Cardiac muscle cell (in vitro differentiated cells and primary cell): ENCODE measurements around the gene CHCHD2. TPM values are rescaled to one million over a fixed set of nuclear protein-coding genes. Genes with fewer than 3 reads are reported as not detected.
"Not testable (repeated sequence)": the region's sequence is repeated elsewhere in the genome, so short reads cannot be mapped to it uniquely, and the experiment has no call there.

Experiments
- DNase-seq, 2 donors: peaks; one replicate each; pipeline versions ENCODE4 v3.0.0 to v3.0.0-alpha.2; 2010 to 2017; ENCODE audit warnings: low read depth in 1 of 2, low spot score in 1 of 2
- H3K27ac ChIP-seq: fragments of 200-600 bp; sonication (generic); 2 replicates; pipeline ENCODE4 v1.5.1; 2016
- H3K27me3 ChIP-seq: fragments of 200-600 bp; sonication (generic); 2 replicates; pipeline ENCODE4 v1.6.0; 2016; ENCODE audit warnings: control low read depth
- H3K36me3 ChIP-seq: fragments of 200-600 bp; sonication (generic); 2 replicates; pipeline ENCODE4 v1.5.1; 2016; ENCODE audit warnings: control low read depth
- H3K4me1 ChIP-seq: fragments of 200-600 bp; sonication (generic); 2 replicates; pipeline ENCODE4 v1.8.1; 2017; ENCODE audit warnings: low read depth, mild to moderate bottlenecking, mixed run types
- H3K4me3 ChIP-seq: fragments of 200-600 bp; sonication (generic); 2 replicates; pipeline ENCODE4 v1.5.1; 2016; ENCODE audit warnings: mild to moderate bottlenecking
- H3K9me3 ChIP-seq: fragments of 200-600 bp; sonication (generic); 2 replicates; pipeline ENCODE4 v1.5.1; 2017; ENCODE audit warnings: low read depth, mild to moderate bottlenecking, control low read depth
- polyA plus RNA-seq: library from polyadenylated mRNA; unstranded; fragments of >200 nt; fragmentation: Nextera tagmentation; extraction: Ambion mirVana; gene quantifications from 2 replicates; pipeline ENCODE4 v1.2.1, GENCODE V29; 2016
- total RNA-seq: library from RNA; depleted of rRNA; stranded (reverse); fragments of >200 nt; gene quantifications from 2 replicates; pipeline ENCODE4 v1.2.3, GENCODE V29; 2016
- TF ChIP-seq, protein P1 (sequence below): IDR thresholded peaks from 2 replicates; pipeline ENCODE4 v1.5.1; 2012; ENCODE audit warnings: low read depth, mild to moderate bottlenecking, low read length

The CHCHD2 gene
- total and polyA plus RNA-seq, 2 experiments from 2014 or later, result 393 to 556 TPM

DNA sequence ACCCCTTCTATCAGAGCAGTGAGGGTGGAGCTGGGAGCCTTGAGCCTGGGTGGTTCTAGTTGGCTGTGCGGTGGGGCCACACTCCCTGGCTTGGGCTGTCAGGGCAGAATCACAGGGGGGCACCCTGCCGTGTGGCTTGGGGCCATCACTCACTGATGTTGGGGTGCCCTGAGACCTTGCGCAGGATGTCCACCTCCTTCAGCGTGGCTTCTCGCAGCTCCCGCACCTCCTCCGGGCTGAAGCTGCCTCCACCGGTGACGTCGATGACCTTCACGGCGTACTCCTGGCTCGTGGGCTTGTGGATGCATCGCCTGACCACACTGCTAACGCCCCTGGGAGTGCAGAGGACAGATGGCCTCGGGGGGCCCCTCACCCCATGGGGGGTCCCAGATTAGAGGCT is 18.8 kb downstream of the CHCHD2 start:
- H3K9me3 ChIP-seq, result no peaks in the 10 kb centered on the region
- no peaks in the 10 kb centered on the region for H3K4me1 ChIP-seq
- no peak for DNase-seq
- H3K36me3 ChIP-seq, result no peaks in the 10 kb centered on the region
- no peak overlapping the region for H3K4me3 ChIP-seq
- no peaks in the 10 kb centered on the region for H3K27me3 ChIP-seq
- TF ChIP-seq, protein P1, sequence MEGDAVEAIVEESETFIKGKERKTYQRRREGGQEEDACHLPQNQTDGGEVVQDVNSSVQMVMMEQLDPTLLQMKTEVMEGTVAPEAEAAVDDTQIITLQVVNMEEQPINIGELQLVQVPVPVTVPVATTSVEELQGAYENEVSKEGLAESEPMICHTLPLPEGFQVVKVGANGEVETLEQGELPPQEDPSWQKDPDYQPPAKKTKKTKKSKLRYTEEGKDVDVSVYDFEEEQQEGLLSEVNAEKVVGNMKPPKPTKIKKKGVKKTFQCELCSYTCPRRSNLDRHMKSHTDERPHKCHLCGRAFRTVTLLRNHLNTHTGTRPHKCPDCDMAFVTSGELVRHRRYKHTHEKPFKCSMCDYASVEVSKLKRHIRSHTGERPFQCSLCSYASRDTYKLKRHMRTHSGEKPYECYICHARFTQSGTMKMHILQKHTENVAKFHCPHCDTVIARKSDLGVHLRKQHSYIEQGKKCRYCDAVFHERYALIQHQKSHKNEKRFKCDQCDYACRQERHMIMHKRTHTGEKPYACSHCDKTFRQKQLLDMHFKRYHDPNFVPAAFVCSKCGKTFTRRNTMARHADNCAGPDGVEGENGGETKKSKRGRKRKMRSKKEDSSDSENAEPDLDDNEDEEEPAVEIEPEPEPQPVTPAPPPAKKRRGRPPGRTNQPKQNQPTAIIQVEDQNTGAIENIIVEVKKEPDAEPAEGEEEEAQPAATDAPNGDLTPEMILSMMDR, result no peak
- H3K27ac ChIP-seq, result no peak overlapping the region

DNA sequence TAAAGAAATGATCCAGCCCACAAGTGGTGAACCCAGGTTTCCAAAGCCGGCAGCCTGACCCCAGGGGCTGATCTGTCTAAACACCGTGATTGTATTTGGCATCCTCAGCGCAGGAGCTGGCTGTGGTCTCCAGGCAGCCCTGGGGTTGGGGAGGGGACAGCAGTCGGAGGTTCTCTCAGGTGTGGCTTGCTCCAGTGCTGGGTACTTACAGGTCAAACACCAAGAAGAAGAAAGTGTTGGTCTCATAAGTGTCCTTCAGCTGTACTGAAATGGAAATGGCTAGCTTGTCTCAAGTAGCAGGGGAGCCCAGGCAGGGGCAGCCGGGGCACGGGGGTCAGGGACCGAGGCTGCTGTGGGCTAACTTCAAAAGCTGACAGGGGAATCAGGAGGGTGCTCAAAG is 19.5 kb downstream of the CHCHD2 start:
- TF ChIP-seq, protein P1, result no peak
- DNase-seq, result no peak
- Histone ChIP-seq H3K4me1 (no peaks in the 10 kb centered on the region), H3K36me3 (no peaks in the 10 kb centered on the region), H3K4me3 (no peak overlapping the region), H3K27ac (no peak overlapping the region), H3K27me3 (no peaks in the 10 kb centered on the region), H3K9me3 (no peaks in the 10 kb centered on the region)

DNA sequence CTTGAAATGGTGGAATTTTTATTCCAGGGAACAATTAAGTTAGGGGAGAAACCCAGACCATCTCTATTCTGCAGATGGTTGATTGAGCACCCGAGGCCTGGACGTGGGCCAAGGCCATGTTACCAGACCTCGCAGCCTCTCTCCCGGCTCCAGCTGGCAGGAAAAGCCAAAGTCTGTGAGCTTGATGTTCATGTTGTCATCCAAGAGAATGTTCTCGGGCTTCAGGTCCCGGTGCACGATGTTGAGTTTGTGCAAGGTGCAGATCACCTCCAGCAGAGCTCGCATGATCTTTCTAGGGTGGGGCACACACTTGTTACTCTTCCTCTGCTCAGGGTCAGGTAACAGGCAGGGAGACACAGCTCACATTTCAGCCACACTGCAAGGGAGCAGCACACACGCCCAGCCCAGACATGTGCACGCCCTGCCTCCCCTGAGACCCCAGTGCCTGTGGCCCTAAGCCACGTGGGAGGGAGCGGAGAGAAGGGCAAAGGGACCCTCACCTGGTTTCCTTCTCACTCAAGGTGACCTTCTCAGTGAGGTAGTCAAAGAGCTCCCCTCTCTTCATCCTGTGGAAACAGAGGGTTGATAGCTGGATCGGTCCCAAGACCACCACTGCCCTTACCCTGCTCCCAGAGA is 23.0 kb downstream of the CHCHD2 start:
- H3K4me3 ChIP-seq, result no peak overlapping the region
- H3K27me3 ChIP-seq, result no peaks in the 10 kb centered on the region
- no peaks in the 10 kb centered on the region for H3K9me3 ChIP-seq
- TF ChIP-seq, protein P1, result no peak
- H3K27ac ChIP-seq, result no peak overlapping the region
- no peak for DNase-seq
- H3K36me3 ChIP-seq, result no peaks in the 10 kb centered on the region
- H3K4me1 ChIP-seq, result no peaks in the 10 kb centered on the region

DNA sequence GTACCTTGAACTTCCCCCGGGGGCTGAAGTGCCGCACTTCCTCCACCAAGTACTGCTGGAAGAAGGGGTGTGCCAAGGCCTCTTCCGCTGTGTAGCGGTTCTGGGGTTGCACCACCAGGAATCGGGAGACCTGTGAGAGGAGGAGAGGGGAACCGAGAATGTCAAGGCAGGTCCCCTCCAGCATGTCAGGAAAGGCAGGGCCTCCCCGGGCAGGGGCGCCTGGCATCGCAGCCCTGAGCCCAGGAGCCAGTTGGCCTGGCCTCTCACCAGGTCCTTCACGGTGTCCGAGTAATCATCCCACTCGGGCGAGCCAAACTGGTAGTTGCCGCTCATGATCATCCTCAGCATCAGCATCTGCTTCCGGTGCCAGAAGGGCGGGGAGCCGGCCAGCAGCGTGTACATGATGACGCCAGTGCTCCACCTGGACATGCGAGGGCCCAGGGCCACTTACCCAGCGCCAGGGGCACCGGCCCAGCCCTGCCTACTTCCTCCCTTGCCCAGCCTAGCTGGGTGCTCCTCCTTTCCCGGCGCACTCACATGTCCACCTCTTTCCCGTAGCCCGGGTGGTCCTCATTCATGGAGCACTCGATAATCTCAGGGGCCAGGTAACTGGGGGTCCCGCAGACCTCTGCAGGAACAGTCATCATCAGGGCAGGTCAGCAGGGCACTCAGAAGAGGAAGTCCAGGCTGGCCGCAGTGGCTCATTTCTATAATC is 24.5 kb downstream of the CHCHD2 start:
- Histone ChIP-seq H3K9me3 (no peaks in the 10 kb centered on the region), H3K27ac (no peak overlapping the region), H3K4me3 (no peak overlapping the region), H3K36me3 (no peaks in the 10 kb centered on the region), H3K4me1 (no peaks in the 10 kb centered on the region), H3K27me3 (no peaks in the 10 kb centered on the region)
- no peak for DNase-seq
- TF ChIP-seq, protein P1, result no peak

DNA sequence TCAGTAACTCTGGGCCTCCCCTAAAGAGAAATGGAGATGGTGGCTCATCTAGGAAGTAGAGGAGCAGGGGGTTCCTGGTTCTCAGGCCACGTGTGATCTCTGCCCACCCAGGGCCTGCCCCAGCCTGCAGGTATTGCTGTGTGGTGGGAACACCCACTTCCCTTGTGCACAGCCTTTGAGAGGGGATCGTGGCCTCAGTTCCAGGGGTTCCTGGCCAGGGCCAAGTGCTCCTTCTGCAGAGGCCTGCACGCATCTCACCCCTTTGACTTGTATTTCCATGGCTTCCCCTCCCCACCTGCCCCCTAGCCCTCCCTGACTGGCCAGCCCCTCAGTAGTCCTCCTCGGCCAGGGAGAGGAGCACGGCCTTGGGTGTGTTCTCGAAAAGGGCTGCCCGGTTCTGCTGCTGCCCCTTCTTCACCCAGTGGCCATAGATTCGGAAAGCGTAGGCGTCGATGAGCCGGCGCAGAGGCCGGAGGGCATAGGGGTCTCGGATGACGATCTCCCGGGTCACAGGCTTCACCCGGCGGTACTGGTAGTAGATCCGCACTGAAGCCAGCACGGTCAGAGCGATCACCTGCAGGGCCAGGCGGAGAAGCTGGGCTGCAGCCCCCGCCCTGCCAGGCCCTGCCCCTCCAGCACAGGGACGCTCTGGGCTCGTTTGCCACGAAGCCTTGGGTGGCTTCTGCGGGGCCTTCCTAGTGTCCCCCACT is 25.4 kb downstream of the CHCHD2 start:
- not testable (repeated sequence) for H3K27ac ChIP-seq, H3K9me3 ChIP-seq, DNase-seq, H3K27me3 ChIP-seq, H3K4me1 ChIP-seq, H3K36me3 ChIP-seq, H3K4me3 ChIP-seq
